SU-DHL-6 (cell line): ENCODE data around the gene CD247.

Experiments
- H2AFZ ChIP-seq: fragments of 200-600 bp; sonication (generic); 2 replicates; pipeline ENCODE4 v1.6.1; 2014; ENCODE audit warnings: low read depth, mild to moderate bottlenecking, moderate library complexity, mixed read lengths, antibody characterized with exemption, low read length; ENCODE audit not compliant: severe bottlenecking
- H3F3A ChIP-seq: fragments of 200-600 bp; shearing (Covaris generic); 2 replicates; pipeline ENCODE4 v1.6.0; 2016; ENCODE audit warnings: antibody characterized with exemption, mild to moderate bottlenecking; ENCODE audit not compliant: insufficient read depth
- H3K27ac ChIP-seq: fragments of 200-600 bp; sonication (generic); 2 replicates; pipeline ENCODE4 v1.5.1; 2016; ENCODE audit warnings: low read depth, mild to moderate bottlenecking, low read length, moderate library complexity, mixed read lengths
- H3K27me3 ChIP-seq: fragments of 200-600 bp; sonication (generic), shearing (Covaris generic); 2 replicates; pipeline ENCODE4 v1.6.0; 2014; ENCODE audit warnings: mild to moderate bottlenecking, low read length
- H3K36me3 ChIP-seq: fragments of 200-600 bp; sonication (generic); 2 replicates; pipeline ENCODE4 v1.6.1; 2014; ENCODE audit warnings: mild to moderate bottlenecking, low read length, mixed read lengths
- H3K4me2 ChIP-seq: fragments of 300-600, 200-600 bp; shearing (Covaris generic), sonication (generic); 2 replicates; pipeline ENCODE4 v1.6.0; 2014; ENCODE audit warnings: low read length, low read depth, mild to moderate bottlenecking; ENCODE audit not compliant: poor library complexity, severe bottlenecking
- H3K4me3 ChIP-seq: fragments of 200-600 bp; sonication (generic); 2 replicates; pipeline ENCODE4 v1.5.1; 2014; ENCODE audit warnings: antibody characterized with exemption, low read length, mild to moderate bottlenecking, mixed read lengths; ENCODE audit not compliant: insufficient read depth, poor library complexity, severe bottlenecking
- H3K79me2 ChIP-seq: fragments of 200-600 bp; sonication (generic); 2 replicates; pipeline ENCODE4 v1.6.1; 2014; ENCODE audit warnings: mild to moderate bottlenecking, low read length, moderate library complexity; ENCODE audit not compliant: insufficient read depth
- H3K9ac ChIP-seq: fragments of 200-600 bp; sonication (generic); 2 replicates; pipeline ENCODE4 v1.7.0; 2014; ENCODE audit warnings: mild to moderate bottlenecking, low read length
- H3K9me2 ChIP-seq: fragments of 200-600 bp; sonication (generic); replicated peaks from 2 replicates; pipeline ENCODE4 v1.6.1; 2014; ENCODE audit warnings: low read length; ENCODE audit not compliant: insufficient read depth
- H3K9me3 ChIP-seq: fragments of 200-600 bp; sonication (generic); 2 replicates; pipeline ENCODE4 v1.6.1; 2014; ENCODE audit warnings: low read length, mixed read lengths; ENCODE audit not compliant: insufficient read depth
- H4K20me1 ChIP-seq: fragments of 200-600 bp; sonication (generic); 2 replicates; pipeline ENCODE4 v1.6.1; 2014; ENCODE audit warnings: low read depth, mild to moderate bottlenecking, antibody characterized with exemption, low read length, moderate library complexity, mixed read lengths
- EZH2phosphoT487 ChIP-seq: fragments of 200-600 bp; sonication (generic), shearing (Covaris generic); conservative IDR thresholded peaks from 2 replicates; pipeline ENCODE4 v1.6.1; 2018; ENCODE audit warnings: mild to moderate bottlenecking, antibody characterized with exemption, low read length, moderate library complexity, mixed read lengths
- TF ChIP-seq, protein P1 (sequence below): fragments of 200-600 bp; sonication (generic); IDR thresholded peaks from one replicate; pipeline ENCODE4 v1.5.1; 2017; ENCODE audit warnings: antibody characterized with exemption, mild to moderate bottlenecking, low read length, moderate library complexity; ENCODE audit not compliant: insufficient read depth, poor library complexity, severe bottlenecking

CD247 gene

DNA sequence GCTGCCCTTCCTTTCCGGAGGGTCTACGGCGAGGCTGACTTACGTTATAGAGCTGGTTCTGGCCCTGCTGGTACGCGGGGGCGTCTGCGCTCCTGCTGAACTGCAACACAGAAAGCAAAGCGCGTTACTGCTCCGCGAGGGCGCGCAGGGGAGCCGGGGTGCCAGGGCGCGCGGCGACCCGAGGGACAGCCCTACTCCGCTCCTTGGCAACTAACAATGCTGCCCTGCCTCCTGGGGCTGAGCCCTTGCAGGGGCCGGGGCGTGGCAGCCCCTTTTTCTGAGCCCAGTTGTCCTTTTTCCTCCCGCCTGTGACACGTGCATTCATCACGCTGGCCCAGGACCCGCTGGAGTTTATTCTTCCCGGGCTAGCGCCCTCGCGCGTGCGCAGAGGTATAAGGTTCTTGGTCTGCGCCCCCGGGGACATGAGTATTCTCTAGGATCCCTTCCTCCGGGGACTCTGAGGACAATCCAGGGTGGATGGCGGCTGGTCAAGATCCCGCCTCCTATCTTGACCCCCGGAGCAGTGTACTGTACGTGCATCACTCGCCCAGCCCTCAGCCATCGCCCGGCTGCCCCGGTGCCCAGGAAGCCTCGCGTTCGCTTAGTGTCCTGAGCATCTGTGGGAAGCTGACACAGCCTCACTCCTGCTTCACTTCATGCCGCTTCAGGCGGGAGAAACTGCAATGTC is 78.9 kb downstream of the CD247 start:
- H3F3A ChIP-seq = no peaks in the 10 kb centered on the region
- H3K4me2 ChIP-seq = peak overlapping the region; percentile 56
- H3K9me3 ChIP-seq = no peaks in the 10 kb centered on the region
- no peaks in the 10 kb centered on the region for H3K36me3 ChIP-seq
- no peaks in the 10 kb centered on the region for H3K9me2 ChIP-seq
- H3K79me2 ChIP-seq = no peaks in the 10 kb centered on the region
- no peak overlapping the region for H3K27ac ChIP-seq
- H3K27me3 ChIP-seq = no peaks in the 10 kb centered on the region
- H4K20me1 ChIP-seq = no peaks in the 10 kb centered on the region
- H3K9ac ChIP-seq = peak overlapping the region; percentile 51
- TF ChIP-seq EZH2phosphoT487 = no peak
- TF ChIP-seq, protein P1, sequence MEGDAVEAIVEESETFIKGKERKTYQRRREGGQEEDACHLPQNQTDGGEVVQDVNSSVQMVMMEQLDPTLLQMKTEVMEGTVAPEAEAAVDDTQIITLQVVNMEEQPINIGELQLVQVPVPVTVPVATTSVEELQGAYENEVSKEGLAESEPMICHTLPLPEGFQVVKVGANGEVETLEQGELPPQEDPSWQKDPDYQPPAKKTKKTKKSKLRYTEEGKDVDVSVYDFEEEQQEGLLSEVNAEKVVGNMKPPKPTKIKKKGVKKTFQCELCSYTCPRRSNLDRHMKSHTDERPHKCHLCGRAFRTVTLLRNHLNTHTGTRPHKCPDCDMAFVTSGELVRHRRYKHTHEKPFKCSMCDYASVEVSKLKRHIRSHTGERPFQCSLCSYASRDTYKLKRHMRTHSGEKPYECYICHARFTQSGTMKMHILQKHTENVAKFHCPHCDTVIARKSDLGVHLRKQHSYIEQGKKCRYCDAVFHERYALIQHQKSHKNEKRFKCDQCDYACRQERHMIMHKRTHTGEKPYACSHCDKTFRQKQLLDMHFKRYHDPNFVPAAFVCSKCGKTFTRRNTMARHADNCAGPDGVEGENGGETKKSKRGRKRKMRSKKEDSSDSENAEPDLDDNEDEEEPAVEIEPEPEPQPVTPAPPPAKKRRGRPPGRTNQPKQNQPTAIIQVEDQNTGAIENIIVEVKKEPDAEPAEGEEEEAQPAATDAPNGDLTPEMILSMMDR = no peak
- H2AFZ ChIP-seq = peak overlapping the region; percentile 69
- peak overlapping the region; percentile 49 for H3K4me3 ChIP-seq

DNA sequence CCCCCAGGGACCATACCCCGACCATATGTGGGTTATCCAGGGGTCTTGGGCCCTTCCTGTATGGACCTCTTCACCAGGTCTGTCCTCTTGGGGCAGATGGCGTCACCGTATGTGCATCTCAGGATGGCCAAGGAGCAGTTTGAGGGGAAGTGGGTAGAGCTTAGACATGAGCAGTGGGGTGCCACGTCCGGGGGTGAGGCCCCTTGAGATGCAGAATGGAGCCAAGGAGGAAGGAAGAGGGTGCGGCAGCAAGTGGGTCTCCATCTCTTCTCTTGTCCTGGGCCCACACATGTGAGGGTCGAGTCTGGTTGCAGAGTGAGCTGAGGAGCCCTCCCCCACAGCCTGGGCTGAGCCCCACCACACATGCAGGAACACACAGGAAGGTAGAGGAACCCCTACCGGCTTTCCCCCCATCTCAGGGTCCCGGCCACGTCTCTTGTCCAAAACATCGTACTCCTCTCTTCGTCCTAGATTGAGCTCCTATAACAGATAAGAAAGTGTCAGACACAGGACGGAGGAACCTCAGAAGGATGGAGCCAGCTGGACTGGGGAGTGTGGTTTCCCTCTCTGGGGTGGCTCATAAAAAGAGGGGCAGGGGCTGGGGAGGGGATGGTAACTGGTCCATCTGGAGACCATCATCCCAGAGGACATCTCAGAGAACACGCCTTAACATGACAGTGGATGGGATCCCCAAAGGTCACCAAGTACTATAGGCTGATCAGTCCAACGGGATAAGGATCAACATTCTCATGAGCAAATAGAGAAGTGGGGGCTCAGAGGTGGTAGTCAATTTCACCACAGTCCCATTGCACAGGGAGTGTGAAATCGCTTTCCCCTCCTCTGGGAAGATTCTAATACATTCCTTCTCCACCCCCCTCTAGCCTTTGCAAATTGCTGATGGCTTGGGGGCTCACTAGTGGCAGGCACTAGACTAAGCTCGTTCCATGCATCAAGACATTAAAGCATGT is 79.9 kb downstream of the CD247 start:
- Histone ChIP-seq H3K4me3 (peak overlapping the region; percentile 49), H3F3A (no peaks in the 10 kb centered on the region), H3K9ac (peak overlapping the region; percentile 51), H2AFZ (peak overlapping the region; percentile 69), H3K4me2 (peak overlapping the region; percentile 56), H3K79me2 (no peaks in the 10 kb centered on the region), H3K27ac (no peak overlapping the region), H3K36me3 (no peaks in the 10 kb centered on the region), H3K9me2 (no peaks in the 10 kb centered on the region), H4K20me1 (no peaks in the 10 kb centered on the region), H3K9me3 (no peaks in the 10 kb centered on the region), H3K27me3 (no peaks in the 10 kb centered on the region)
- TF ChIP-seq, protein P1 = no peak
- TF ChIP-seq EZH2phosphoT487 = no peak

DNA sequence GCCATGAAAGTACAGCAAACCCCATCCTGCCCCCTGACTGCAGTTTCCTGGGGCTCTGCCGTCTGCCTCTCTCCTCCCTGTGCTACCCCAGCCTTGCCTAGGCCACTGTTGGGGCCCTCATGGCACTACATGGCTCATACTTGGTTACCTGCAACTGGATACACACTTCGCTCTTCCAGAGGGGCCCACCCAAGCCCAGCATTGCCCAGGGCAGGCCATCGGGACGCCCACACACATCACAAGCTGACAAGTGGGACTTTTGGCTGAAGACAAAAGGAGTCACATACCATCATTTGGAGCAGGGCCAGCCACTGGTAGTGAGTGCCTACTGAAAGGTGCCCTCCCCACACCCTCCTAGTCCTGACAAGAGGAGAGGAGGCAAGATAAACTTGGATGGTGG is 82.8 kb downstream of the CD247 start:
- Histone ChIP-seq H3K79me2 (no peaks in the 10 kb centered on the region), H3K36me3 (no peaks in the 10 kb centered on the region), H3K9me3 (no peaks in the 10 kb centered on the region), H3K9ac (no peak overlapping the region), H3K4me3 (no peak overlapping the region), H3K27ac (no peak overlapping the region), H2AFZ (no peak overlapping the region), H3F3A (no peaks in the 10 kb centered on the region), H3K4me2 (no peak overlapping the region), H3K9me2 (no peaks in the 10 kb centered on the region), H3K27me3 (no peaks in the 10 kb centered on the region), H4K20me1 (no peaks in the 10 kb centered on the region)
- TF ChIP-seq, protein P1 = no peak
- no peak for TF ChIP-seq EZH2phosphoT487
